ENCODE results near the gene CTNNA3. TPM values are rescaled to one million over a fixed set of nuclear protein-coding genes. Genes with fewer than 3 reads are reported as not detected.

CTNNA3 gene
- polyA plus RNA-seq, 2 donors, result 0.08 to 0.10 TPM

- Histone ChIP-seq H3K4me1 (ENCODE audit: control insufficient read depth in 2 of 2, insufficient read depth in 2 of 2, low read length in 1 of 2) (no peaks in the 10 kb centered on the region), H3K27ac (ENCODE audit: low read depth in 2 of 2, low read length in 1 of 2) (no peak overlapping the region), H3K4me3 (ENCODE audit: low read depth in 1 of 2, low read length in 2 of 2) (no peak overlapping the region), H3K27me3 (ENCODE audit: control insufficient read depth in 1 of 2, insufficient read depth in 2 of 2, low read length in 2 of 2) (no peaks in the 10 kb centered on the region), H3K9me3 (ENCODE audit: control insufficient read depth in 2 of 2, insufficient read depth in 1 of 2, low read depth in 1 of 2, low read length in 1 of 2) (no peaks in the 10 kb centered on the region), H3K36me3 (ENCODE audit: control insufficient read depth in 2 of 2, insufficient read depth in 2 of 2, low read length in 1 of 2) (no peaks in the 10 kb centered on the region)
- WGBS, 2 donors, result 77% methylated on average over 2 of the region's 2 CpGs
Observed at GRCh38 chr10:67151471-67151870, 544.5 kb downstream of the CTNNA3 start.

GRCh38 chr10:67144530-67144929 is 551.5 kb downstream of the CTNNA3 start:
- Histone ChIP-seq H3K4me1 (ENCODE audit: control insufficient read depth in 2 of 2, insufficient read depth in 2 of 2, low read length in 1 of 2) (no peaks in the 10 kb centered on the region), H3K4me3 (ENCODE audit: low read depth in 1 of 2, low read length in 2 of 2) (no peak overlapping the region), H3K27ac (ENCODE audit: low read depth in 2 of 2, low read length in 1 of 2) (no peak overlapping the region), H3K27me3 (ENCODE audit: control insufficient read depth in 1 of 2, insufficient read depth in 2 of 2, low read length in 2 of 2) (no peaks in the 10 kb centered on the region), H3K9me3 (ENCODE audit: control insufficient read depth in 2 of 2, insufficient read depth in 1 of 2, low read depth in 1 of 2, low read length in 1 of 2) (peaks cover 0 to 2% of the 10 kb centered on the region in 2 donors), H3K36me3 (ENCODE audit: control insufficient read depth in 2 of 2, insufficient read depth in 2 of 2, low read length in 1 of 2) (no peaks in the 10 kb centered on the region)
- 80 to 91% methylated on average over 1 of the region's 1 CpG for WGBS, 2 donors

- WGBS, 2 donors, result 73 to 79% methylated on average over 6 of the region's 6 CpGs
- no peaks in the 10 kb centered on the region for H3K36me3 ChIP-seq (ENCODE audit: control insufficient read depth in 2 of 2, insufficient read depth in 2 of 2, low read length in 1 of 2)
- H3K27ac ChIP-seq (ENCODE audit: low read depth in 2 of 2, low read length in 1 of 2), result no peak overlapping the region
- no peaks in the 10 kb centered on the region for H3K4me1 ChIP-seq (ENCODE audit: control insufficient read depth in 2 of 2, insufficient read depth in 2 of 2, low read length in 1 of 2)
- no peak overlapping the region for H3K4me3 ChIP-seq (ENCODE audit: low read depth in 1 of 2, low read length in 2 of 2)
- peaks cover 0 to 2% of the 10 kb centered on the region in 2 donors for H3K9me3 ChIP-seq (ENCODE audit: control insufficient read depth in 2 of 2, insufficient read depth in 1 of 2, low read depth in 1 of 2, low read length in 1 of 2)
- no peaks in the 10 kb centered on the region for H3K27me3 ChIP-seq (ENCODE audit: control insufficient read depth in 1 of 2, insufficient read depth in 2 of 2, low read length in 2 of 2)
Observed at GRCh38 chr10:67141300-67141699, 554.7 kb downstream of the CTNNA3 start.

- 26 to 36% methylated on average over 2 of the region's 2 CpGs for WGBS, 2 donors
- no peaks in the 10 kb centered on the region for H3K27me3 ChIP-seq (ENCODE audit: control insufficient read depth in 1 of 2, insufficient read depth in 2 of 2, low read length in 2 of 2)
- no peaks in the 10 kb centered on the region for H3K4me1 ChIP-seq (ENCODE audit: control insufficient read depth in 2 of 2, insufficient read depth in 2 of 2, low read length in 1 of 2)
- peaks cover 0 to 2% of the 10 kb centered on the region in 2 donors for H3K9me3 ChIP-seq (ENCODE audit: control insufficient read depth in 2 of 2, insufficient read depth in 1 of 2, low read depth in 1 of 2, low read length in 1 of 2)
- no peak overlapping the region for H3K27ac ChIP-seq (ENCODE audit: low read depth in 2 of 2, low read length in 1 of 2)
- H3K4me3 ChIP-seq (ENCODE audit: low read depth in 1 of 2, low read length in 2 of 2), result no peak overlapping the region
- no peaks in the 10 kb centered on the region for H3K36me3 ChIP-seq (ENCODE audit: control insufficient read depth in 2 of 2, insufficient read depth in 2 of 2, low read length in 1 of 2)
Observed at GRCh38 chr10:67140641-67141040, 555.4 kb downstream of the CTNNA3 start.

GRCh38 chr10:67127441-67127840 is 568.6 kb downstream of the CTNNA3 start:
- no peaks in the 10 kb centered on the region for H3K4me1 ChIP-seq (ENCODE audit: control insufficient read depth in 2 of 2, insufficient read depth in 2 of 2, low read length in 1 of 2)
- H3K9me3 ChIP-seq (ENCODE audit: control insufficient read depth in 2 of 2, insufficient read depth in 1 of 2, low read depth in 1 of 2, low read length in 1 of 2), result no peaks in the 10 kb centered on the region
- no peak overlapping the region for H3K27ac ChIP-seq (ENCODE audit: low read depth in 2 of 2, low read length in 1 of 2)
- H3K27me3 ChIP-seq (ENCODE audit: control insufficient read depth in 1 of 2, insufficient read depth in 2 of 2, low read length in 2 of 2), result no peaks in the 10 kb centered on the region
- no peaks in the 10 kb centered on the region for H3K36me3 ChIP-seq (ENCODE audit: control insufficient read depth in 2 of 2, insufficient read depth in 2 of 2, low read length in 1 of 2)
- no peak overlapping the region for H3K4me3 ChIP-seq (ENCODE audit: low read depth in 1 of 2, low read length in 2 of 2)
- WGBS, 2 donors, result 77 to 82% methylated on average over 2 of the region's 2 CpGs

GRCh38 chr10:67119651-67120050 is 576.3 kb downstream of the CTNNA3 start:
- Histone ChIP-seq H3K4me1 (ENCODE audit: control insufficient read depth in 2 of 2, insufficient read depth in 2 of 2, low read length in 1 of 2) (no peaks in the 10 kb centered on the region), H3K4me3 (ENCODE audit: low read depth in 1 of 2, low read length in 2 of 2) (no peak overlapping the region), H3K36me3 (ENCODE audit: control insufficient read depth in 2 of 2, insufficient read depth in 2 of 2, low read length in 1 of 2) (no peaks in the 10 kb centered on the region), H3K9me3 (ENCODE audit: control insufficient read depth in 2 of 2, insufficient read depth in 1 of 2, low read depth in 1 of 2, low read length in 1 of 2) (no peaks in the 10 kb centered on the region), H3K27ac (ENCODE audit: low read depth in 2 of 2, low read length in 1 of 2) (no peak overlapping the region), H3K27me3 (ENCODE audit: control insufficient read depth in 1 of 2, insufficient read depth in 2 of 2, low read length in 2 of 2) (no peaks in the 10 kb centered on the region)
- WGBS, 2 donors, result 37 to 44% methylated on average over 1 of the region's 1 CpG

GRCh38 chr10:67115972-67116371 is 580.0 kb downstream of the CTNNA3 start:
- Histone ChIP-seq H3K4me1 (ENCODE audit: control insufficient read depth in 2 of 2, insufficient read depth in 2 of 2, low read length in 1 of 2) (no peaks in the 10 kb centered on the region), H3K27me3 (ENCODE audit: control insufficient read depth in 1 of 2, insufficient read depth in 2 of 2, low read length in 2 of 2) (no peaks in the 10 kb centered on the region), H3K27ac (ENCODE audit: low read depth in 2 of 2, low read length in 1 of 2) (no peak overlapping the region), H3K36me3 (ENCODE audit: control insufficient read depth in 2 of 2, insufficient read depth in 2 of 2, low read length in 1 of 2) (no peaks in the 10 kb centered on the region), H3K9me3 (ENCODE audit: control insufficient read depth in 2 of 2, insufficient read depth in 1 of 2, low read depth in 1 of 2, low read length in 1 of 2) (no peaks in the 10 kb centered on the region), H3K4me3 (ENCODE audit: low read depth in 1 of 2, low read length in 2 of 2) (no peak overlapping the region)
- WGBS, 2 donors, result 17 to 34% methylated on average over 1 of the region's 1 CpG

GRCh38 chr10:67114945-67115344 is 581.0 kb downstream of the CTNNA3 start:
- H3K9me3 ChIP-seq (ENCODE audit: control insufficient read depth in 2 of 2, insufficient read depth in 1 of 2, low read depth in 1 of 2, low read length in 1 of 2), result no peaks in the 10 kb centered on the region
- H3K4me1 ChIP-seq (ENCODE audit: control insufficient read depth in 2 of 2, insufficient read depth in 2 of 2, low read length in 1 of 2), result no peaks in the 10 kb centered on the region
- 60 to 67% methylated on average over 2 of the region's 2 CpGs for WGBS, 2 donors
- H3K4me3 ChIP-seq (ENCODE audit: low read depth in 1 of 2, low read length in 2 of 2), result no peak overlapping the region
- no peak overlapping the region for H3K27ac ChIP-seq (ENCODE audit: low read depth in 2 of 2, low read length in 1 of 2)
- H3K27me3 ChIP-seq (ENCODE audit: control insufficient read depth in 1 of 2, insufficient read depth in 2 of 2, low read length in 2 of 2), result no peaks in the 10 kb centered on the region
- H3K36me3 ChIP-seq (ENCODE audit: control insufficient read depth in 2 of 2, insufficient read depth in 2 of 2, low read length in 1 of 2), result no peaks in the 10 kb centered on the region

- Histone ChIP-seq H3K27me3 (ENCODE audit: control insufficient read depth in 1 of 2, insufficient read depth in 2 of 2, low read length in 2 of 2) (no peaks in the 10 kb centered on the region), H3K9me3 (ENCODE audit: control insufficient read depth in 2 of 2, insufficient read depth in 1 of 2, low read depth in 1 of 2, low read length in 1 of 2) (peaks cover 0 to under 1% of the 10 kb centered on the region in 2 donors), H3K4me1 (ENCODE audit: control insufficient read depth in 2 of 2, insufficient read depth in 2 of 2, low read length in 1 of 2) (no peaks in the 10 kb centered on the region), H3K4me3 (ENCODE audit: low read depth in 1 of 2, low read length in 2 of 2) (no peak overlapping the region), H3K36me3 (ENCODE audit: control insufficient read depth in 2 of 2, insufficient read depth in 2 of 2, low read length in 1 of 2) (no peaks in the 10 kb centered on the region), H3K27ac (ENCODE audit: low read depth in 2 of 2, low read length in 1 of 2) (no peak overlapping the region)
- WGBS, 2 donors, result 83 to 97% methylated on average over 1 of the region's 1 CpG
Observed at GRCh38 chr10:67112765-67113164, 583.2 kb downstream of the CTNNA3 start.

GRCh38 chr10:67110286-67110685 is 585.7 kb downstream of the CTNNA3 start:
- H3K4me3 ChIP-seq (ENCODE audit: low read depth in 1 of 2, low read length in 2 of 2), result no peak overlapping the region
- H3K9me3 ChIP-seq (ENCODE audit: control insufficient read depth in 2 of 2, insufficient read depth in 1 of 2, low read depth in 1 of 2, low read length in 1 of 2), result peaks cover 0 to 2% of the 10 kb centered on the region in 2 donors
- H3K4me1 ChIP-seq (ENCODE audit: control insufficient read depth in 2 of 2, insufficient read depth in 2 of 2, low read length in 1 of 2), result no peaks in the 10 kb centered on the region
- no peak overlapping the region for H3K27ac ChIP-seq (ENCODE audit: low read depth in 2 of 2, low read length in 1 of 2)
- no peaks in the 10 kb centered on the region for H3K36me3 ChIP-seq (ENCODE audit: control insufficient read depth in 2 of 2, insufficient read depth in 2 of 2, low read length in 1 of 2)
- H3K27me3 ChIP-seq (ENCODE audit: control insufficient read depth in 1 of 2, insufficient read depth in 2 of 2, low read length in 2 of 2), result no peaks in the 10 kb centered on the region

Data from esophagus (tissue), 2 donors.